Neuronal stem cell (in vitro differentiated cells): ENCODE measurements around the gene HES6.
A peak's percentile ranks its signal among the peaks of the same experiment; 100 is the strongest.

ENCODE experiments used
- DNase-seq: peaks from one replicate; pipeline ENCODE4 v3.0.0-alpha.2; 2013; ENCODE audit warnings: low spot score
- H2AFZ ChIP-seq: one replicate; pipeline ENCODE4 v1.6.1; 2013; ENCODE audit warnings: mild to moderate bottlenecking, low read length, inconsistent platforms
- H2AK5ac ChIP-seq: 2 replicates; pipeline ENCODE4 v1.6.1; 2013; ENCODE audit warnings: low read depth, mild to moderate bottlenecking, inconsistent platforms, low read length, moderate library complexity, mixed read lengths
- H2BK120ac ChIP-seq: 2 replicates; pipeline ENCODE4 v1.6.1; 2013; ENCODE audit warnings: low read depth, mild to moderate bottlenecking, inconsistent platforms, low read length, moderate library complexity, mixed read lengths
- H2BK12ac ChIP-seq: one replicate; pipeline ENCODE4 v1.6.1; 2013; ENCODE audit warnings: low read length, inconsistent platforms
- H2BK15ac ChIP-seq: 2 replicates; pipeline ENCODE4 v1.6.1; 2013; ENCODE audit warnings: mild to moderate bottlenecking, low read length, inconsistent platforms, mixed read lengths
- H2BK5ac ChIP-seq: one replicate; pipeline ENCODE4 v1.6.1; 2013; ENCODE audit warnings: inconsistent platforms, mild to moderate bottlenecking, low read length, moderate library complexity
- H3K14ac ChIP-seq: one replicate; pipeline ENCODE4 v1.6.1; 2013; ENCODE audit warnings: low read length, inconsistent platforms
- H3K18ac ChIP-seq: 2 replicates; pipeline ENCODE4 v1.6.1; 2013; ENCODE audit warnings: low read length, inconsistent platforms
- H3K23ac ChIP-seq: 2 replicates; pipeline ENCODE4 v1.6.1; 2013; ENCODE audit warnings: low read depth, mild to moderate bottlenecking, mixed read lengths, low read length, inconsistent platforms; ENCODE audit not compliant: poor library complexity
- H3K27ac ChIP-seq: replicated peaks from 3 replicates; pipeline ENCODE4 v1.5.1; 2013; ENCODE audit warnings: low read length, inconsistent platforms
- H3K27me3 ChIP-seq, 3 experiments: 2 replicates each; pipeline ENCODE4 v1.6.1; 2013; ENCODE audit warnings: low read length in 3 of 3, mild to moderate bottlenecking in 2 of 3, inconsistent platforms in 1 of 3, low read depth in 1 of 3, mixed read lengths in 1 of 3, moderate library complexity in 1 of 3; ENCODE audit not compliant: control insufficient read depth in 3 of 3, insufficient read depth in 3 of 3
- H3K36me3 ChIP-seq, 2 donors: replicated peaks in 1 of 2; 2 replicates each; pipeline ENCODE4 v1.6.1; 2013; ENCODE audit warnings: low read length in 2 of 2; ENCODE audit not compliant: control insufficient read depth in 2 of 2, insufficient read depth in 2 of 2
- H3K4ac ChIP-seq: 2 replicates; pipeline ENCODE4 v1.6.1; 2013; ENCODE audit warnings: inconsistent platforms, mild to moderate bottlenecking, low read length, moderate library complexity
- H3K4me1 ChIP-seq, 2 donors: 1 replicate in 1 of 2; 2 replicates in 1 of 2; pipeline ENCODE4 v1.6.1; 2013; ENCODE audit warnings: low read length in 2 of 2, low read depth in 1 of 2; ENCODE audit not compliant: control insufficient read depth in 2 of 2, insufficient read depth in 1 of 2
- H3K4me2 ChIP-seq: one replicate; pipeline ENCODE4 v1.6.1; 2013; ENCODE audit warnings: mild to moderate bottlenecking, low read length, inconsistent platforms; ENCODE audit not compliant: insufficient read depth, poor library complexity, severe bottlenecking
- H3K4me3 ChIP-seq, 2 donors: 2 replicates each; pipeline ENCODE4 v1.5.1; 2013; ENCODE audit warnings: low read length in 2 of 2, mild to moderate bottlenecking in 2 of 2, inconsistent platforms in 1 of 2, moderate library complexity in 1 of 2
- H3K79me1 ChIP-seq: one replicate; pipeline ENCODE4 v1.6.1; 2013; ENCODE audit warnings: low read depth, mild to moderate bottlenecking, inconsistent platforms, low read length, moderate library complexity
- H3K9ac ChIP-seq: one replicate; pipeline ENCODE4 v1.6.1; 2013; ENCODE audit warnings: mild to moderate bottlenecking, low read depth, low read length, inconsistent platforms; ENCODE audit not compliant: poor library complexity
- H3K9me3 ChIP-seq, 2 donors: replicated peaks in 1 of 2; 2 replicates each; pipeline versions ENCODE3 to v1.6.1; 2013; ENCODE audit warnings: low read length in 2 of 2, mild to moderate bottlenecking in 2 of 2, inconsistent platforms in 1 of 2, low read depth in 1 of 2, mixed read lengths in 1 of 2, moderate library complexity in 1 of 2; ENCODE audit not compliant: control insufficient read depth in 2 of 2, insufficient read depth in 1 of 2
- H4K8ac ChIP-seq: one replicate; pipeline ENCODE4 v1.6.1; 2013; ENCODE audit warnings: low read depth, mild to moderate bottlenecking, inconsistent platforms, low read length, moderate library complexity
- H4K91ac ChIP-seq: one replicate; pipeline ENCODE4 v1.6.1; 2013; ENCODE audit warnings: low read length, low read depth, mild to moderate bottlenecking, inconsistent platforms; ENCODE audit not compliant: poor library complexity
- WGBS, 2 donors: extraction: QIAGEN DNeasy Blood & Tissue Kit; methylation state at CpG; one replicate each; pipeline ENCODE4 v1.1.7; 2013; ENCODE audit warnings: missing lambda C conversion rate in 2 of 2, mixed read lengths in 1 of 2; ENCODE audit not compliant: insufficient read length in 2 of 2, insufficient replicate concordance in 1 of 2; ENCODE audit errors: extremely low coverage in 2 of 2; 5-methylcytosine and 5-hydroxymethylcytosine counted together

Gene HES6

DNA sequence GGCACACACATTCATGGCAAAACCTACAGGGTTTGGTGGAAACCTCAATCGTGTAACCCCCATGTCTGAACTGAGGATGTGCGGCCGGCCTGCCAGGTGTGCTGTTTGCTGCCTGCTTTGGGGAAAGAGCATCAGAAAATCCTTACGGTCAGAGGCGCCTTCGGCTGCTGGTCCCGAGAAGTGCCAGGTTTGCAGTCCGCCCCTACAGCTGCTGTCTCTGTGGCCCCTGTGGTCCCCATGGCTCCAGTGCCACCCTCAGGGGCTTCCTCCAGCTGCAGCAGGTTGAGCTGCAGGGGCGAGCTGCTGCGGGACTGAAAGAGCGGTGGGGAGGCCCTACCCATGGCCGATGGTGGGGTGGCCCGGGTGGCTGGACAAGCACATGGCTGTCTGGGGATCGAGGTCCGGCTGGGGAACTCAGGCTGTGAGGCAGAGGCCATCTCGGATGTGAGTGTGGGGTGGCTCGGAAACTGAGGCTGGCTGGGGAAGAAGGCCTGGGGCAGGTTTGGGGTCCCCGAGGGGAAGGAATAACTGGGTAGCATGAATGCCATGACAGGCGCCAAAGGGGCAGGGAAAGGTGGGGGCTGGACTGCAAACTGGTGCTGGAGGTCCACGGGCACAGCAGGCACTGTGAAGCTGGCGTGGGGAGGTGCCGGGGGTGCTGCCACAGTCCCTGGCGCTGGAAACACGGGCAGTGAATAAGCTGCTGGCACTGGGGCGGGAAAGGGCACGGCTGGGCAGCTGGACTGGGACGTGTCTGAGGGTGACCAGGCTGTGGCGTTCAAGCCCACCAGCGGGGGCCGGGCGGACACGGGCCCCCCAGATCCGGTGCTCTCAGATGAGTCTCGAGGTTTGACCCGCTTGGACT lies 13.2 kb upstream of the HES6 start:
- no CpG with 5 or more reads among the region's 35 CpGs for WGBS, 2 donors
- peak overlapping the region in 1 of 2 donors; percentile 4 for H3K4me3 ChIP-seq

DNA sequence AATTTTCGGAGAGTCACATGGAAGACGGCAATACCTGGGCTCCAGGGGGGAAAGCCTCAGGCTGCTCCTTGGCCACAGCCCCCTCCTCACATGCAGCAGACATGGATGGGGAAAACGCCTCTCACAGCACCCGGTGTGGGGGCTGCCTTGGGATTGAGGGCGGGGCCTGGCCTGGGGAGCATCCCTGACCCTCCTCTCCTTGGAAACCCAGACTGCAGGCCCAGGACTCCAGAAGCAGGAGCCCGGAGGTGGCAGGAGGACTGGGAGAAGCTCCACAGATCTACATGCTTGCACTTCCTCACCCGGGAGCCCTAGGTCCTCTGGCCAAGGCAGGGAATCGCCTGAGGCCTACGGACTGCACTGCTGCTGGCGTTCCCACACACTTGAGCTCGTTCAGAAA lies 12.1 kb upstream of the HES6 start:
- Histone ChIP-seq H2AFZ (no peak overlapping the region), H2BK5ac (no peak overlapping the region), H3K27me3 (no peaks in the 10 kb centered on the region), H3K4ac (no peak overlapping the region), H2BK15ac (no peak overlapping the region), H3K14ac (no peak overlapping the region), H3K79me1 (no peaks in the 10 kb centered on the region), H4K8ac (no peak overlapping the region), H3K4me3 (no peak overlapping the region), H2AK5ac (peak overlapping the region; percentile 32), H4K91ac (no peak overlapping the region), H3K23ac (no peak overlapping the region), H3K9ac (peak overlapping the region; percentile 35), H3K4me2 (no peak overlapping the region), H2BK120ac (no peak overlapping the region), H3K18ac (no peak overlapping the region), H2BK12ac (no peak overlapping the region), H3K36me3 (peaks cover 9 to 78% of the 10 kb centered on the region in 2 donors), H3K4me1 (no peaks in the 10 kb centered on the region), H3K27ac (no peak overlapping the region), H3K9me3 (no peaks in the 10 kb centered on the region)
- no CpG with 5 or more reads among the region's 11 CpGs for WGBS, 2 donors
- no peak for DNase-seq

More for the DNA sequence above, 13.2 kb upstream of the HES6 start:
- no peak overlapping the region for H3K27ac ChIP-seq
- no peaks in the 10 kb centered on the region for H3K79me1 ChIP-seq
- H2BK5ac ChIP-seq, result no peak overlapping the region
- DNase-seq, result no peak
- H3K14ac ChIP-seq, result no peak overlapping the region
- H4K91ac ChIP-seq, result no peak overlapping the region
- H3K36me3 ChIP-seq, result peaks cover 8 to 74% of the 10 kb centered on the region in 2 donors
- peak overlapping the region; percentile 31 for H2AK5ac ChIP-seq
- H3K18ac ChIP-seq, result peak overlapping the region; percentile 29
- H2BK120ac ChIP-seq, result no peak overlapping the region
- H3K4me1 ChIP-seq, result no peaks in the 10 kb centered on the region
- H2AFZ ChIP-seq, result no peak overlapping the region
- H4K8ac ChIP-seq, result no peak overlapping the region
- H3K4me2 ChIP-seq, result no peak overlapping the region
- no peak overlapping the region for H3K4ac ChIP-seq
- no peak overlapping the region for H3K23ac ChIP-seq
- H2BK12ac ChIP-seq, result no peak overlapping the region
- H3K27me3 ChIP-seq, result no peaks in the 10 kb centered on the region
- no peaks in the 10 kb centered on the region for H3K9me3 ChIP-seq
- H2BK15ac ChIP-seq, result no peak overlapping the region
- H3K9ac ChIP-seq, result no peak overlapping the region

DNA sequence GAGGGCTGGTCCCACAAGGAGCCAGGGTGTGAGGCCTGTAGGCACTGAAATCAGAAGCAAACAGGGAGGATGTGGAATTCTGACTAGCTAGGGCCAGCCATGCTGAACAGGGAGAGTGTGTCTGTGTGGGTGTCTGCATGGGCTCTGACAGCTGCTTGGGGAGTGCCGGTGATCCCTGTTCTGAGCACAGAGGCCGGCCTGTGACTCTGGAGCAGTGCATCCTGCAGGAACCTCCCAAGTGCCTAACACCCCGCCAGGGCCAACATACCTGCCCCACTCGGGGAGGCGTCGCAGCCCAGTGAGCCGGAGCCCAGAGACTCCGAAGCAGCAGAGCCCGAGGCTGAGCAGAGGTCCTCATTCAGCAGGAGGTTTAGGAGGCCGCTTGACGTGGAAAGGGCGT lies 11.5 kb upstream of the HES6 start:
- H3K9me3 ChIP-seq, result no peaks in the 10 kb centered on the region
- no peak overlapping the region for H3K18ac ChIP-seq
- H3K4me1 ChIP-seq, result no peaks in the 10 kb centered on the region
- no peak overlapping the region for H3K4ac ChIP-seq
- no peak overlapping the region for H3K4me3 ChIP-seq
- H2AFZ ChIP-seq, result no peak overlapping the region
- H2BK12ac ChIP-seq, result no peak overlapping the region
- H2BK15ac ChIP-seq, result no peak overlapping the region
- no peak overlapping the region for H3K27ac ChIP-seq
- peaks cover 8 to 77% of the 10 kb centered on the region in 2 donors for H3K36me3 ChIP-seq
- no CpG with 5 or more reads among the region's 12 CpGs for WGBS, 2 donors
- no peak overlapping the region for H2AK5ac ChIP-seq
- no peak for DNase-seq
- H2BK120ac ChIP-seq, result no peak overlapping the region
- no peak overlapping the region for H4K91ac ChIP-seq
- H3K9ac ChIP-seq, result no peak overlapping the region
- no peak overlapping the region for H3K23ac ChIP-seq
- no peaks in the 10 kb centered on the region for H3K79me1 ChIP-seq
- no peaks in the 10 kb centered on the region for H3K27me3 ChIP-seq
- H4K8ac ChIP-seq, result no peak overlapping the region
- no peak overlapping the region for H3K4me2 ChIP-seq
- H2BK5ac ChIP-seq, result no peak overlapping the region
- H3K14ac ChIP-seq, result no peak overlapping the region

DNA sequence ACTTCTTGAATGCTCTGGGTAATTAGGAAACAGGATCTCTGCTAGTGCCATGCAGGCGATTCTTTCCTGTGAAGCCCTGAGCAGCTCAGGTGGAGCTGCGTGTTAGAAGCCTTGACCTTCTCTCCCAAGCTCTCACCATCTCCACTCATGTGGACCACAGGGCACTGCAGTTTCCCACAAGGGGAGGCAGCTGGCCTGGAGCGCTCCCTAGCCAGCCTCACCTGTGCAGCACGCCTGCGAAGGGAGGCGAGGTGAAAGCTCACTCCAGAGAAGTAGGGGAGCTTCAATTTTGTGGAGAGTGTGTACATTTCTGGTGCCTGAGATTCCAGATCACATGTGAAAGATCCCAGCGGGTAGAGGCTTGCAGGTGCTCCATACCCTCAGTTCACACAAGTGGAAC lies 11.1 kb upstream of the HES6 start:
- Histone ChIP-seq H3K9ac (no peak overlapping the region), H3K27ac (no peak overlapping the region), H2BK5ac (no peak overlapping the region), H3K23ac (no peak overlapping the region), H3K4me2 (no peak overlapping the region), H3K18ac (no peak overlapping the region), H2BK120ac (no peak overlapping the region), H2AK5ac (no peak overlapping the region), H2BK15ac (no peak overlapping the region), H3K27me3 (no peaks in the 10 kb centered on the region), H3K9me3 (no peaks in the 10 kb centered on the region), H2AFZ (no peak overlapping the region), H3K4me1 (no peaks in the 10 kb centered on the region), H4K8ac (no peak overlapping the region), H3K14ac (no peak overlapping the region), H3K79me1 (no peaks in the 10 kb centered on the region), H3K4ac (no peak overlapping the region), H4K91ac (no peak overlapping the region), H3K36me3 (peaks cover 7 to 77% of the 10 kb centered on the region in 2 donors), H2BK12ac (no peak overlapping the region), H3K4me3 (no peak overlapping the region)
- WGBS, 2 donors, result no CpG with 5 or more reads among the region's 7 CpGs
- no peak for DNase-seq
